K562 (cell line): ENCODE results near the gene PUS7.

Experiments used
- PPARD ChIP-seq: fragments of 250-450 bp; sonication (Bioruptor Pico); IDR thresholded peaks from 2 replicates; pipeline ENCODE4 v1.8.0; 2022; ENCODE audit warnings: inconsistent platforms, mild to moderate bottlenecking, moderate library complexity
- TEAD4 ChIP-seq, 2 experiments: sonication (generic) in 1 of 2; formaldehyde crosslinking in 1 of 2; IDR thresholded peaks; 2 replicates each; pipeline versions ENCODE4 v1.6.1 to v1.8.0; 2012 to 2022; ENCODE audit warnings: borderline replicate concordance in 1 of 2, inconsistent platforms in 1 of 2, low read length in 1 of 2, mild to moderate bottlenecking in 1 of 2, missing genetic modification reagents in 1 of 2
- ZFP36 ChIP-seq: fragments of 150-350 bp; IDR thresholded peaks from 2 replicates; pipeline ENCODE4 v1.6.1; 2018; ENCODE audit warnings: low read length, low read depth; ENCODE audit not compliant: partially characterized antibody
- TF ChIP-seq, protein P1 (sequence below), 3 experiments: IDR thresholded peaks in 2 of 3; conservative IDR thresholded peaks in 1 of 3; 2 replicates each; pipeline ENCODE4 v1.5.1; 2011 to 2012; ENCODE audit warnings: low read length in 3 of 3, mild to moderate bottlenecking in 3 of 3, control low read depth in 2 of 3, improper control_type of control experiment in 1 of 3, inconsistent platforms in 1 of 3, low read depth in 1 of 3, mixed read lengths in 1 of 3, moderate library complexity in 1 of 3; ENCODE audit not compliant: insufficient read depth in 2 of 3

DNA sequence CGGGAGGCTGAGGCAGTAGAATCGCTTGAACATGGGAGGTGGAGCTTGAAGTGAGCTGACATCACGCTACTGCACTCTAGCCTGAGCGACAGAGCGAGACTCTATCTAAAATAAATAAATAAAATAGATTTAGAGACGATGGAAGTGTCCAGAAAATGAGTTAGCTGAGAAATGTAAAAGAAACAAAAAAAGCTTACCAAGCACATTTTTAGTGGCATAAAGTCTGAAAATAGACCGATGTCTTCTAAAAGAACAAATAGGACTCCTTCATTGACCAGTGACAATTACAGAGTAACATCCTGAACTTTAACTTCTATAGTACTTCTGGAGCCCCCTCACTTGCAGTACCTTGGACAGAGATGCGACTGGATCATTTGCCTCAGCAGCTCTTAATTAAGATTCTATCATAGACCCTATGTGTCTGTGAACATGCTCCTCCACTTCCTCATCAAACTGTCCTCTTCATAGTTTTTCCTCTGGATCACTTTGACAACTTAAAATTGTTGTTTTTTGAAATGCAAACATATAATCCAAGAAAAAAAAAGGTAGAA, 108.1 kb downstream of the PUS7 start:
- TF ChIP-seq PPARD (CRISPR knock-in tag), result no peak
- no peak for TF ChIP-seq ZFP36
- no peak for TF ChIP-seq TEAD4 (IDR thresholded peaks at IDR 0.05; ENCODE audit: low read length)
- TF ChIP-seq TEAD4 (CRISPR knock-in tag; IDR thresholded peaks at IDR 0.05; ENCODE audit: borderline replicate concordance), result no peak
- TF ChIP-seq, protein P1, sequence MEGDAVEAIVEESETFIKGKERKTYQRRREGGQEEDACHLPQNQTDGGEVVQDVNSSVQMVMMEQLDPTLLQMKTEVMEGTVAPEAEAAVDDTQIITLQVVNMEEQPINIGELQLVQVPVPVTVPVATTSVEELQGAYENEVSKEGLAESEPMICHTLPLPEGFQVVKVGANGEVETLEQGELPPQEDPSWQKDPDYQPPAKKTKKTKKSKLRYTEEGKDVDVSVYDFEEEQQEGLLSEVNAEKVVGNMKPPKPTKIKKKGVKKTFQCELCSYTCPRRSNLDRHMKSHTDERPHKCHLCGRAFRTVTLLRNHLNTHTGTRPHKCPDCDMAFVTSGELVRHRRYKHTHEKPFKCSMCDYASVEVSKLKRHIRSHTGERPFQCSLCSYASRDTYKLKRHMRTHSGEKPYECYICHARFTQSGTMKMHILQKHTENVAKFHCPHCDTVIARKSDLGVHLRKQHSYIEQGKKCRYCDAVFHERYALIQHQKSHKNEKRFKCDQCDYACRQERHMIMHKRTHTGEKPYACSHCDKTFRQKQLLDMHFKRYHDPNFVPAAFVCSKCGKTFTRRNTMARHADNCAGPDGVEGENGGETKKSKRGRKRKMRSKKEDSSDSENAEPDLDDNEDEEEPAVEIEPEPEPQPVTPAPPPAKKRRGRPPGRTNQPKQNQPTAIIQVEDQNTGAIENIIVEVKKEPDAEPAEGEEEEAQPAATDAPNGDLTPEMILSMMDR (IDR thresholded peaks at IDR 0.05 in 2 of 3, conservative IDR thresholded peaks at IDR 0.05 in 1 of 3; ENCODE audit: insufficient read depth in 2 of 3, low read depth in 1 of 3, low read length in 3 of 3), result no peak
